GM21515 (cell line): ENCODE results near the gene MR1.

ENCODE experiments used
- ATAC-seq: cut with Tn5 transposase; IDR thresholded peaks from one replicate; pipeline ENCODE4 v1.9.1; 2021; ENCODE audit not compliant: unreplicated experiment

The MR1 gene

DNA sequence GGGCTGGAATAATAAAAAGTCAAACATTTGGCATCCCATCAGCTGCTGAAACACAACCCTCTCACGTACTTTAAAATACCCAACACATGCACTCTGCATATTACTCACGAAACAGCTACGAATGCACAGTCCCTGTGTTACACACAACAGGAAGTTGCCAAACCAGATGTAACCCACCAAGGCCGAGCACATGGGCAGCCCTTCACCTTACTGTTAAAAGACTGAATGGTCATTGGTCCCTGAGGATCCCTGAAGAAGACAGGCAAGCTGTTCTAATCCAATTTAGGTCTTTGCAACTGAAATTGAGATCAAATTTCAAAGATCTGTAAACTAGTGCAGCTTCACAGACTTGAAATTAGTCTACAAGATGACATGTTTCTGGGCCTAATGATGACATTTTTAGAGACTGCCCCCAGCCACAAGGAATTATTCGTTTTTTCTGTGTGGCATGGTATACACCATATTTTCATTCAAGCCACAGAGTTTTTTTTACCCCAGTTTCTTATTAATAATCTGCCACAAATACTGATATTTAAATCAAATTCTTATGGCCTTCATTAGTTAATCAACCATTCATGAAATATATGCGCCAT is 29.1 kb downstream of the MR1 start:
- peak; percentile 69 for ATAC-seq

- no peak for ATAC-seq
Measured at GRCh38 chr1:181064011-181064623, 30.3 kb downstream of the MR1 start.

GRCh38 chr1:181064702-181065101 is 30.9 kb downstream of the MR1 start:
- no peak for ATAC-seq

DNA sequence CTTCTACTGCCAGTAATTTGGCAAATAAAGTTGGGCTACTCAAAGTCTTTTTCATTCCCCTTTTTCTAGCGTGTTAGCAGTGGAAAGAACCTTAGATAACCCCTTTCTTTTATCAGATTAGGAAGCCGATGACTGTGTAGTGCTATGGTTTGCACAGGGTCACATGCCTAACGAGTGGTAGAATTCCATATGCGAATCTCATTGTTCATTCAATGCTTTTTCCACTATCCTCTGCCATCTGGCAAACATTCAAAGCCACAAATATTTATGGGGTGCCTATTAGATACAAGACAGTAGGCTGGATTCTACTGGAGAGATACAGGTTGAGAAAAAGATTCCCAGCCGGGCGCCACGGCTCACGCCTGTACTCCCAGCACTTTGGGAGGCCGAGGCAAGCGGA is 39.9 kb downstream of the MR1 start:
- ATAC-seq = no peak

GRCh38 chr1:181075766-181076350 is 42.1 kb downstream of the MR1 start:
- no peak for ATAC-seq

GRCh38 chr1:181076852-181077251 is 43.1 kb downstream of the MR1 start:
- no peak for ATAC-seq

DNA sequence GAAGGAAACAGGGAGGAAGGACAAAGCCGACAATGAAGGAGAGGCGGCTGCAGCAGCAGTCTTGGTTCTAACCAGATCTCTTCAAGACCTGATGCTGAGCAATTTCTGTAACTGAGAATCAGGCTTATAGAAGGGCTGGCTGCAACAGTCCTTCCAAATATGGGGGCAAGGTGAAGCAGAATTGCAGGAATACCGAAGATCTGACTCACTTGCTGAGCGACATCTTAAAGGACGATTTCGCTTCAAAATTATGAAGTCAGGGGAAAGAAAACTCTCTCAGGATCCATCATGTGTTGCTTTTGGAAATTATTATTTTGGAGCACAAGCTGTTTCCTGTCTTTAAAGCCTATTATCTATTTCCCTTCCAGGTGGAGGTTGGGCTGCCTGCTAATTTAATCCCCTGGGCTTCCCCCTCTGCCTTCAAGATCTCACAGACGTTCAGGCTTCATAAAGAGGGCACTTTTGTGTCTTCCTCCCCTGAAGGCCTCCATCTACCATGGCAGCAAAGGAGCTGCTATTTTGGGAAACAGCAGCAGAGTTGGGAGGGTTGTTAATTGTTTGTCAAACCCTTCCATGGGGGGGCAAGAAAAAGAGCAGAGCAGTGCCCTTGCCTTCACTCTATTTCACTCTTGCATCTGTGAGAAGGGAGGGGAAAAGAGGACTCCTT is 43.9 kb downstream of the MR1 start:
- ATAC-seq = no peak

DNA sequence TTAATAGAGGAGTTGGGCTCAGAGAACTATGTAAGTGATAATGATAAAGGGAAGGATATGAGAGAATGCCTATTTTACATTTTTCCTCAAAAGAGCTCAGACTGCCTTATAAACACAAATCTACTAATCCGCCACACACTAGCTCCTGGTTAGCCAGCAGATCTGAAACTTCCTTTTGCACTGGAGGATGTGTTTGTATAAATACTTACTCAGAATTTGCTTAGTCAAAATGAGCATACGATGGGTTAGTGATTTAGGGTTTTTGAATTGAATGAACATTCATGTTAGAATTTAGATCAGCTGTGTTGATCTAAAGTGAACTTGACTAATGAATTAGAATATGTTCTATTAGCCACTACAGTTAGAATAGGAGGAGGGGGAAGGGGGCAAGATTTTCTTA is 45.6 kb downstream of the MR1 start:
- ATAC-seq = no peak

DNA sequence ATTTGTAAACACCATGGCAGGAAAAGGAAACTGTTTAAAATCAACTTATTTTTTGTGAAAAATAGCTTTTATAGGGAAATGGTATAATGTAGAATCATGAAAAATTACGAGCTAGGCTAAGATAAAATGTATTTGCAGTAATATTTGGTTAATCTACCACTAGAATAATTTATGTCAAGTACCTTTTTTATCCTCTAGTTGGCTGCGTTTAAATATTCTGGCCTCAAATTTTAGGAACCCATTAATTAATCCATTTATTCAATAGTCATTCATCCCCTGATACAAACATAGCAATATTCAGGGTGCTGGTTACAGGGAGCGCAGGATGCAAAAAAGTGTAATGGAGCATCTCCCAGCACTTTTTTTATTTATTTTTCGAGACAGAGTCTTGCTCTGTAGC is 46.1 kb downstream of the MR1 start:
- no peak for ATAC-seq

GRCh38 chr1:181080556-181080955 is 46.8 kb downstream of the MR1 start:
- no peak for ATAC-seq

GRCh38 chr1:181081395-181081794 is 47.6 kb downstream of the MR1 start:
- ATAC-seq = no peak

- ATAC-seq = peak; percentile 29
Measured at GRCh38 chr1:181083842-181084605, 50.2 kb downstream of the MR1 start.

- ATAC-seq = no peak
Measured at GRCh38 chr1:181084606-181084969, 50.8 kb downstream of the MR1 start.

DNA sequence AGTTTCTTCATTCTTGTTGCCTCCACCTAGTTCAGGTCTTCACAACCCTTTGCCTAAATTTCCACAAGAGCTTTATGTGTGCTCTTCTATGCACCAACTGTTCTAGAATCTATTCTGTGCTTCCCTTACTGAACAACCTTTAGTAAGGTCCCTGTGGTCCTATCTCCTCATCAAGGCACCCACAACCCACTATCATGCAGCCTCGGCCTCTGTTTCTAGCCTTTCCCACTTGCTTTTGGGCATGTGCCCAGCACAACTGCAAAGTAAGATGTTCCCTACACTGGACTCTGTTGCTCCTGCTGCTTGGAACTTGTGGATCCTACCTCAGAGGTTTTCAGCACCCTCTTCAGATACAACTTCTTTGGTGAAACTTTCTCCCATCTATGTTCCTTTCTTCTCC is 52.3 kb downstream of the MR1 start:
- no peak for ATAC-seq

DNA sequence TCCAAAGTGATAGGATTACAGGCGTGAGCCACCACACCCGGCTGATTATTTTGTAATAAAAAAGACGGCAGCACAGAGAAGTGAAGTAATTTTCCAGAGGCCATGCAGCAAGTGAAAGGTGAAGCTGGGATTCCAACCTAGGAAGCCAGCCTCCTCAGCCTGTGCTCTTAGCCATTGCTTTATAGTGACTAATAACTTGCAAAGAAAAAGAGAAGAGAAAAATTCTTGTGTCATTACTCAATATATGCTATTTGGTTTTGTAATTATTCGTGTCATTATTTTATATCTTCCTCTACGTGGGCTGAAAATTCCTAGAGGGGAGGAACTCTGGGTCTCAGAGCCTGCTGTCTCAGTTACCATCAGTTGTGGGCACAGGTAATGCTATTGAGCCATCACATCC is 53.1 kb downstream of the MR1 start:
- no peak for ATAC-seq

GRCh38 chr1:181087400-181087901 is 53.7 kb downstream of the MR1 start:
- no peak for ATAC-seq

- peak; percentile 78 for ATAC-seq
Measured at GRCh38 chr1:181088079-181089016, 54.6 kb downstream of the MR1 start, which contains the start of gene IER5. Gene IER5, plus strand, starts transcription at chr1:181088700. Its CDS starts 203 bp downstream, at chr1:181088903.

GRCh38 chr1:181089017-181089675 is 55.4 kb downstream of the MR1 start:
- peak; percentile 6 for ATAC-seq

DNA sequence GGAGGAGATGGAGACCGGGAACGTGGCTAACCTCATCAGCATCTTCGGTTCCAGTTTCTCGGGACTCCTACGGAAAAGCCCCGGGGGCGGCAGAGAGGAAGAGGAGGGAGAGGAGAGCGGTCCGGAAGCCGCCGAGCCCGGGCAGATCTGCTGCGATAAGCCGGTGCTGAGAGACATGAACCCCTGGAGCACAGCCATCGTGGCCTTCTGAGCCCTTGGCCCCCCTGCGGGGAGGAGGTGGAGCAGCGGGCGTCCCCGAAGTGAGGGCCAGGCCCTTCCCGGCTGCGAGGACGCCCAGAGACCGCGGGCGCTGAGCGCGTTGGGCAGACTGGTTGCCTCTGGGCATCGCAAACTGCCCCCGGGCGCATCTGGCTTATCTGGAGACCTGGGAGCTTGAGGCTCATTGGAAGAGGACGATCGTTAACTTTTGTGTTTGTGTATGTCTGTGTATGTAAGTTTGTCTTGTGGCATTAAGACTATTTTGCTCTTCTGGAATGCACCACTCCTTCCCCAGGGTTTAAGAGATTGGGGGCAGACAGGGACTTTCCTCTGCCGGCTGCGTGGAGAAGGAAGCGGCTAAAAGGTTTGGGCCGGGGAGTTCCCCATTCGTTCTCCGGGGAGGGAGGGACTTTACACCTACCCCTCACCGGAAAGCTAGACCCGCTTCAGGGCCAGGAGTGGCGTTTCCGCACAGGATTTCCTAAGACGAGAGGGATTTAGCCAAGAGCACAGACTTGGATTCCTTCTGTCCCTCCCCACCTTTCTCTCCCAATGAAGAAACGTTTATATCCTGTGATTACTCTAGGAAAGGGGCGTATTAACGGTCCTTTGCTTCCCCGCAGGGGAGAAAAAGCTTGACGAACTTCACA is 56.1 kb downstream of the MR1 start:
- peak; percentile 39 for ATAC-seq
